CD4-positive, alpha-beta T cell (primary cell): ENCODE data around the gene CDC25A. TPM values are rescaled to one million over a fixed set of nuclear protein-coding genes. Genes with fewer than 3 reads are reported as not detected.

Source experiments
- ATAC-seq: fragments of 200-7000 bp; cut with Tn5 transposase; one replicate; pipeline ENCODE4 v1.10.0; 2022; ENCODE audit warnings: mild to moderate bottlenecking; ENCODE audit not compliant: poor library complexity
- CTCF ChIA-PET: fragments of 350-600 bp; sonication (Branson Sonifier 250); formaldehyde crosslinking; loops from one replicate; lab custom pipeline; 2021; ENCODE audit warnings: antibody characterized with exemption, inconsistent platforms; lab: Charles Lee
- POLR2A ChIA-PET: fragments of 350-600 bp; sonication (Branson Sonifier 250); formaldehyde crosslinking; loops from one replicate; lab custom pipeline; 2021; ENCODE audit warnings: antibody characterized with exemption, inconsistent platforms; lab: Charles Lee
- DNase-seq, 14 experiments: peaks; one replicate each; pipeline ENCODE4 v3.0.0-alpha.2; 2013 to 2020; ENCODE audit warnings: mixed read lengths in 2 of 14
- H3K27ac ChIP-seq, 2 donors: one replicate each; pipeline versions ENCODE4 v1.5.1 to v1.7.0; 2013; ENCODE audit warnings: low read length in 2 of 2, low read depth in 1 of 2, mild to moderate bottlenecking in 1 of 2
- H3K27me3 ChIP-seq, 2 experiments: 1 replicate in 1 of 2; 2 replicates in 1 of 2; pipeline versions ENCODE4 v1.6.1 to v1.7.0; 2013; ENCODE audit warnings: low read length in 2 of 2, control low read depth in 1 of 2, mild to moderate bottlenecking in 1 of 2, moderate library complexity in 1 of 2; ENCODE audit not compliant: insufficient read depth in 2 of 2, control insufficient read depth in 1 of 2
- H3K36me3 ChIP-seq: one replicate; pipeline ENCODE4 v1.6.1; 2013; ENCODE audit warnings: low read length, control low read depth; ENCODE audit not compliant: insufficient read depth
- H3K4me1 ChIP-seq: one replicate; pipeline ENCODE4 v1.6.1; 2013; ENCODE audit warnings: low read length, control low read depth; ENCODE audit not compliant: insufficient read depth
- H3K4me3 ChIP-seq: one replicate; pipeline ENCODE4 v1.5.1; 2013; ENCODE audit warnings: mild to moderate bottlenecking, low read length, moderate library complexity
- H3K9me3 ChIP-seq, 2 experiments: 1 replicate in 1 of 2; 2 replicates in 1 of 2; pipeline versions ENCODE4 v1.6.1 to v1.7.0; 2013; ENCODE audit warnings: low read length in 2 of 2, mild to moderate bottlenecking in 2 of 2, control low read depth in 1 of 2, moderate library complexity in 1 of 2; ENCODE audit not compliant: control insufficient read depth in 1 of 2, insufficient read depth in 1 of 2
- H3K27ac Mint-ChIP-seq: one replicate; pipeline ENCODE4 v1.8.0; 2020; ENCODE audit warnings: mixed read lengths
- H3K27me3 Mint-ChIP-seq: one replicate; pipeline ENCODE4 v1.8.0; 2021; ENCODE audit warnings: mixed read lengths
- H3K36me3 Mint-ChIP-seq: one replicate; pipeline ENCODE4 v1.8.0; 2021; ENCODE audit warnings: low read depth, mixed read lengths
- H3K4me1 Mint-ChIP-seq: one replicate; pipeline ENCODE4 v1.8.0; 2021; ENCODE audit warnings: low read depth, mixed read lengths
- H3K4me3 Mint-ChIP-seq: one replicate; pipeline ENCODE4 v1.8.0; 2020; ENCODE audit warnings: mild to moderate bottlenecking, mixed read lengths
- H3K9me3 Mint-ChIP-seq: one replicate; pipeline ENCODE4 v1.8.0; 2020; ENCODE audit warnings: mixed read lengths
- CTCF ChIP-seq: fragments of 200-600 bp; IDR thresholded peaks from one replicate; pipeline ENCODE4 v1.8.0; 2022; ENCODE audit warnings: antibody characterized with exemption, mild to moderate bottlenecking
- intact Hi-C, 2 experiments: fragments of 100-400 bp; cut with DNase I in 1 of 2; cut with micrococcal nuclease in 1 of 2; formaldehyde crosslinking; loops; one replicate each; pipeline versions ENCODE4 v1.15.1 to v1.9.0; 2023 to 2025; cut with DNase I, micrococcal nuclease
- total RNA-seq, 174 experiments: library from RNA in 2 of 174; stranded (reverse) in 2 of 174; gene quantifications; one replicate each; pipeline ENCODE4 v1.2.3 and lab custom pipeline; 2021 to 2026

CDC25A gene
- total RNA-seq, 2 experiments from 2014 or later: 0.14 TPM; not detected in 1

GRCh38 chr3:48199117-48199516 is 10.9 kb upstream of the CDC25A start:
- H3K4me3 ChIP-seq: no peak overlapping the region
- H3K36me3 ChIP-seq: no peaks in the 10 kb centered on the region
- no peak overlapping the region for H3K27ac ChIP-seq
- Mint-ChIP-seq H3K9me3 (no peaks in the 10 kb centered on the region), H3K4me3 (no peak overlapping the region), H3K36me3 (no peaks in the 10 kb centered on the region), H3K4me1 (no peaks in the 10 kb centered on the region), H3K27ac (no peak overlapping the region), H3K27me3 (peaks cover 4% of the 10 kb centered on the region)
- no peak for ATAC-seq
- no peak for DNase-seq
- no peaks in the 10 kb centered on the region for H3K4me1 ChIP-seq
- intact Hi-C loops: no loop called here
- ChIA-PET POLR2A (interaction anchor here (0.6 kb wide), 1 partner anchor 1281 kb away, joined by 4 read pairs; no protein-coding TSS in a partner anchor), CTCF (interaction anchor here (0.6 to 0.7 kb wide), 2 partner anchors 45 to 346 kb away, joined by 3 read pairs; no protein-coding TSS in a partner anchor)
- H3K27me3 ChIP-seq: no peaks in the 10 kb centered on the region
- TF ChIP-seq CTCF: no peak
- no peaks in the 10 kb centered on the region for H3K9me3 ChIP-seq

- H3K4me1 ChIP-seq: no peaks in the 10 kb centered on the region
- H3K9me3 ChIP-seq: no peaks in the 10 kb centered on the region
- Mint-ChIP-seq H3K36me3 (no peaks in the 10 kb centered on the region), H3K4me1 (no peaks in the 10 kb centered on the region), H3K4me3 (no peak overlapping the region), H3K9me3 (no peaks in the 10 kb centered on the region), H3K27ac (no peak overlapping the region), H3K27me3 (peaks cover 4% of the 10 kb centered on the region)
- DNase-seq (no peak), ATAC-seq (no peak)
- ChIA-PET POLR2A (no interaction called here), CTCF (no interaction called here)
- TF ChIP-seq CTCF: no peak
- no peaks in the 10 kb centered on the region for H3K27me3 ChIP-seq
- no peaks in the 10 kb centered on the region for H3K36me3 ChIP-seq
- no peak overlapping the region for H3K27ac ChIP-seq
- no peak overlapping the region for H3K4me3 ChIP-seq
- intact Hi-C loops: no loop called here
Observed at GRCh38 chr3:48196611-48197010, 8.4 kb upstream of the CDC25A start.

GRCh38 chr3:48194446-48195071 is 6.3 kb upstream of the CDC25A start:
- CTCF ChIA-PET: interaction anchor here (1.4 to 1.5 kb wide), 3 partner anchors 46 to 241 kb away, joined by 3 to 4 read pairs (median 3); no protein-coding TSS in a partner anchor
- Histone ChIP-seq H3K27me3 (no peaks in the 10 kb centered on the region), H3K9me3 (no peaks in the 10 kb centered on the region), H3K36me3 (no peaks in the 10 kb centered on the region), H3K27ac (no peak overlapping the region), H3K4me3 (no peak overlapping the region), H3K4me1 (no peaks in the 10 kb centered on the region)
- Mint-ChIP-seq H3K27me3 (no peaks in the 10 kb centered on the region), H3K36me3 (no peaks in the 10 kb centered on the region), H3K27ac (no peak overlapping the region), H3K4me1 (no peaks in the 10 kb centered on the region), H3K4me3 (no peak overlapping the region), H3K9me3 (no peaks in the 10 kb centered on the region)
- intact Hi-C loops: loop anchor here in 1 of 2 experiments (5.0 kb wide), 1 partner anchor 243 kb away; no protein-coding TSS in a partner anchor
- DNase-seq: peak in 5 of 14 experiments; percentile 7 to 40 (median 13)
- TF ChIP-seq CTCF: peak; percentile 34
- POLR2A ChIA-PET: no interaction called here
- ATAC-seq: no peak
